GM18870 (cell line): ENCODE data around the gene DLG5.

Source experiments
- ATAC-seq: cut with Tn5 transposase; IDR thresholded peaks from one replicate; pipeline ENCODE4 v1.9.1; 2021; ENCODE audit warnings: moderate library complexity; ENCODE audit not compliant: unreplicated experiment

DLG5 gene

GRCh38 chr10:77846718-77847311 is 79.7 kb downstream of the DLG5 start:
- ATAC-seq = no peak

- no peak for ATAC-seq
These were observed 81.1 kb downstream of the DLG5 start for GRCh38 chr10:77845451-77845850.

GRCh38 chr10:77844713-77845445 is 81.7 kb downstream of the DLG5 start:
- ATAC-seq = no peak

GRCh38 chr10:77844177-77844576 is 82.4 kb downstream of the DLG5 start:
- no peak for ATAC-seq

GRCh38 chr10:77843264-77843663 is 83.3 kb downstream of the DLG5 start:
- no peak for ATAC-seq

GRCh38 chr10:77842652-77843212 is 83.8 kb downstream of the DLG5 start:
- ATAC-seq = no peak

- ATAC-seq = no peak
These were observed 84.7 kb downstream of the DLG5 start for GRCh38 chr10:77841711-77842375.

GRCh38 chr10:77840636-77841035 is 85.9 kb downstream of the DLG5 start:
- ATAC-seq = no peak

- no peak for ATAC-seq
These were observed 88.5 kb downstream of the DLG5 start for GRCh38 chr10:77837925-77838595.

- ATAC-seq = peak; percentile 92
These were observed 89.2 kb downstream of the DLG5 start for GRCh38 chr10:77837248-77837924.

- no peak for ATAC-seq
These were observed 90.2 kb downstream of the DLG5 start for GRCh38 chr10:77836299-77836820.

GRCh38 chr10:77835669-77836086 is 90.9 kb downstream of the DLG5 start:
- no peak for ATAC-seq

- ATAC-seq = no peak
These were observed 91.4 kb downstream of the DLG5 start for GRCh38 chr10:77834943-77835668.

GRCh38 chr10:77834540-77834939 is 92.0 kb downstream of the DLG5 start:
- ATAC-seq = no peak

- no peak for ATAC-seq
These were observed 92.8 kb downstream of the DLG5 start for GRCh38 chr10:77833792-77834191.

GRCh38 chr10:77833225-77833624 is 93.3 kb downstream of the DLG5 start:
- no peak for ATAC-seq

GRCh38 chr10:77832238-77832637 is 94.3 kb downstream of the DLG5 start:
- no peak for ATAC-seq

- ATAC-seq = no peak
These were observed 97.2 kb downstream of the DLG5 start for GRCh38 chr10:77829356-77829755.

- no peak for ATAC-seq
These were observed 98.2 kb downstream of the DLG5 start for GRCh38 chr10:77828377-77828776.

- no peak for ATAC-seq
These were observed 99.2 kb downstream of the DLG5 start for GRCh38 chr10:77827366-77827765.
